Measurements from ENCODE around the gene MAP3K2. TPM values are rescaled to one million over a fixed set of nuclear protein-coding genes. Genes with fewer than 3 reads are reported as not detected.
A peak's percentile ranks its signal among the peaks of the same experiment; 100 is the strongest.

MAP3K2 gene
- total and polyA plus RNA-seq, 2 of the 4 experiments (the other 2 are of a cell fraction) = 6.2 to 30.8 TPM

DNA sequence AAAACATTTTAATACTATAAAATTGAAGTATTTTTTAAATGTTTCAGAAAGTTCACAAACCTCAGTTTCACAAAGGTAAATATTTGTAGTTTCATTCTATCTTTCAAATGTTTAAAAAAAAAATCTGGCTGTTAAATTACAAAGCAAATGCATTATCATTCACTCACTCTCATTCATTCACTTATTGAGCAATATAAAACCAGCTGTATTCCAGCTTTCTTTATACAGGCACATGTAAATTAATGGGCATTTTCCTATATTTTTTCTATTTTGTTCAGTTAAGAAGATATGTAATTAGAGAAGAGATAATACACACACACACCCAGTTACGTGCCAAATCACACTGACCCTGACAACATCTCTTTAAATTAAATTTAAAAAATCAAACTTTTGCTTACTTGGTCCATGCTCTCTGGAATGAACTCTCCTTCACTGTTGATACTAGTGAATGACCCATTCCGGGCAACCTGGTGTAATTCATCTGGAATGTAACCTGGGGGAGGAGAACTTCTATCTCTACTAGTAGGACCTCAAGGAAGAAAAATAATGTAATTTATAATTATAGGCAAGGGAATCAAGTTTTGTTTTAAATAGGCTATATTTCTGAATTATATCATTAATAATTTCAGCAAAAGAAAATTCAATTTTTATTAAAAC lies 61.4 kb downstream of the MAP3K2 start:
- H3K9ac ChIP-seq (ENCODE audit: low read depth, low read length) = no peak overlapping the region
- H2BK120ac ChIP-seq (ENCODE audit: low read depth, low read length) = no peak overlapping the region
- H3K36me3 ChIP-seq (ENCODE audit: control insufficient read depth, insufficient read depth, low read length) = peaks cover 14% of the 10 kb centered on the region
- ATAC-seq (ENCODE audit: low read depth) (peak; percentile 63; the same call in 1 of the 2 replicates), DNase-seq (peak; percentile 32)
- H3K27ac ChIP-seq (ENCODE audit: insufficient read depth, low read length) = no peak overlapping the region
- no peak overlapping the region for H2AFZ ChIP-seq (replicated peaks; ENCODE audit: low read length, poor library complexity)
- H3K9me1 ChIP-seq (ENCODE audit: insufficient read depth, low read length) = no peaks in the 10 kb centered on the region
- H2AK9ac ChIP-seq (replicated peaks; ENCODE audit: low read depth, low read length, poor library complexity) = no peak overlapping the region
- no peaks in the 10 kb centered on the region for H3K27me3 ChIP-seq (ENCODE audit: control insufficient read depth, insufficient read depth, low read length)
- dilution Hi-C loops (cut with HindIII; ENCODE audit: low sequenced_read_pairs, unreplicated experiment) = no loop called here
- no peaks in the 10 kb centered on the region for H4K20me1 ChIP-seq (ENCODE audit: insufficient read depth, low read length)
- no peak overlapping the region for H3K4me3 ChIP-seq (ENCODE audit: insufficient read depth, low read depth, low read length)
- POLR2A ChIA-PET (ENCODE audit: unreplicated experiment) = no interaction called here
- CTCF ChIA-PET = no interaction called here
- intact Hi-C loops (cut with micrococcal nuclease) = no loop called here
- no peak overlapping the region for H2BK5ac ChIP-seq (ENCODE audit: low read depth, low read length, poor library complexity, severe bottlenecking)
- no peak overlapping the region for H3K56ac ChIP-seq (ENCODE audit: extremely low read depth, insufficient read depth, low read length)
- no peak overlapping the region for H2AK5ac ChIP-seq (ENCODE audit: low read depth, low read length)
- TF ChIP-seq CEBPB (IDR thresholded peaks at IDR 0.05; ENCODE audit: low read depth, low read length) = peak; percentile 63
- TF ChIP-seq, protein P1, sequence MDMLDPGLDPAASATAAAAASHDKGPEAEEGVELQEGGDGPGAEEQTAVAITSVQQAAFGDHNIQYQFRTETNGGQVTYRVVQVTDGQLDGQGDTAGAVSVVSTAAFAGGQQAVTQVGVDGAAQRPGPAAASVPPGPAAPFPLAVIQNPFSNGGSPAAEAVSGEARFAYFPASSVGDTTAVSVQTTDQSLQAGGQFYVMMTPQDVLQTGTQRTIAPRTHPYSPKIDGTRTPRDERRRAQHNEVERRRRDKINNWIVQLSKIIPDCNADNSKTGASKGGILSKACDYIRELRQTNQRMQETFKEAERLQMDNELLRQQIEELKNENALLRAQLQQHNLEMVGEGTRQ (IDR thresholded peaks at IDR 0.05; ENCODE audit: low read depth, low read length) = no peak
- in situ Hi-C loops (cut with MboI; ENCODE audit: low sequenced_read_pairs) = no loop called here
- H3K4me2 ChIP-seq (ENCODE audit: low read depth, low read length) = no peak overlapping the region
- no peak overlapping the region for H2BK20ac ChIP-seq (ENCODE audit: low read depth, low read length)
- no peak overlapping the region for H3K14ac ChIP-seq (replicated peaks; ENCODE audit: low read depth, low read length)
- BruUV-seq (replicated peaks) = no TSS peak
- H3K18ac ChIP-seq (ENCODE audit: low read depth, low read length) = no peak overlapping the region
- no peak overlapping the region for H4K91ac ChIP-seq (ENCODE audit: insufficient read depth, low read depth, low read length)
- no peaks in the 10 kb centered on the region for H3K9me3 ChIP-seq (ENCODE audit: control insufficient read depth, insufficient read depth, low read length)
- H3K4me1 ChIP-seq (ENCODE audit: control insufficient read depth, insufficient read depth, low read length) = no peaks in the 10 kb centered on the region
- no peak overlapping the region for H4K5ac ChIP-seq (ENCODE audit: low read depth, low read length)
- H3K4ac ChIP-seq (ENCODE audit: low read depth, low read length) = no peak overlapping the region
- WGBS, 2 experiments (ENCODE audit: extremely low coverage in 2 of 2, insufficient read length in 1 of 2) = no CpG with 5 or more reads among the region's 2 CpGs
- no peaks in the 10 kb centered on the region; a peak in 1 of 4 replicates for H3K79me1 ChIP-seq (ENCODE audit: low read depth in 1 of 2, low read length in 2 of 2)
- no peak overlapping the region for H3K23ac ChIP-seq (ENCODE audit: low read depth, low read length)
- no peak overlapping the region for H4K8ac ChIP-seq (ENCODE audit: low read depth in 2 of 2, low read length in 2 of 2)
- no peak overlapping the region for H2BK15ac ChIP-seq (ENCODE audit: low read depth, low read length)
